Measurements from ENCODE around the gene GBGT1.

GBGT1 gene

DNA sequence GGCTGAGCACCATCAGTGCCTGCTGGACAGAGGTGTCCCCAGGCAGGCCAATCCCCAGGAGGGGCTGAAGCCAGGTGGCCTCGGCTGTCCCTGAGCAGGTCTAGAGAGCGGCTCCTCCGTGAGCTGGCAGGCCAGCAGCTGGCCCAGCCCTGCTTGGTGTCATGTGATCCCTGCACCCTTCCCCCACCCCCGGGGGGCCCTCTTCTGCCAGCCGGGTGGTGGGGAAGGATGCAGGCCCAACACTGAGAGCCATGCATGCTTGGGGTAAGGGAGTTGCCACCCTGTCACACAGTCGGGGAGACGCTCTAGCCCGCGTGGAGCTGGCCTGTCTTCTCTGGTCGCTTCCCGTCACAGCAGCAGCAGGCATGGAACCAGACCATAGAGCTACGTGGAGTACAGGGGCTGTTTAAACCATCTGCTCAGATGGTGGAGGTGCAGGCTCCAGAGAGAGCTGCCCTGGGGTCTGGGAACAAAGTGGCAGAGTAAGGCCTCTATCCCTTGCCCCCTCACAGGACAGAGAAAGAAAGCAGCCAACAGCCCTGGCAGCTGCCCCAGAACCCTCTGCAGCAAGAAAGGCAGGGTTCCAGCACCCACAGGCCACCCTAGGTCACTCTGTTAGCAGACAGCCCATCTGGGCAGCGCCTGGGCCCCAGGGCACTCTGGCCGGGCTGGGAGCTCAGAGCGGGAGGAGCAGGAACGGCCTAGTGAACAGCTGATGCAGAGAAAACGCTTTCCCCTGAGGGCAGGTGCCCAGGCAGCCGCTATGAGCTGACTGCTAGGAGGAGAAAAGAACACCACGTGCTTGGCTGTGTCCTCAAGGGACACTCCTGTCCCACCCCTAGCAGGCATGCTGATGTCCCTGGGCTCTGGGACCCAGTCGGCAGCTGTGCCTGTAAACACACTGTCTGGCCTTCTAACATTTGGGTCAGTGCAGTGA lies 49.5 kb downstream of the GBGT1 start:
- no peak for DNase-seq (ENCODE audit: low read depth, low spot score)
- TF ChIP-seq, protein P1, sequence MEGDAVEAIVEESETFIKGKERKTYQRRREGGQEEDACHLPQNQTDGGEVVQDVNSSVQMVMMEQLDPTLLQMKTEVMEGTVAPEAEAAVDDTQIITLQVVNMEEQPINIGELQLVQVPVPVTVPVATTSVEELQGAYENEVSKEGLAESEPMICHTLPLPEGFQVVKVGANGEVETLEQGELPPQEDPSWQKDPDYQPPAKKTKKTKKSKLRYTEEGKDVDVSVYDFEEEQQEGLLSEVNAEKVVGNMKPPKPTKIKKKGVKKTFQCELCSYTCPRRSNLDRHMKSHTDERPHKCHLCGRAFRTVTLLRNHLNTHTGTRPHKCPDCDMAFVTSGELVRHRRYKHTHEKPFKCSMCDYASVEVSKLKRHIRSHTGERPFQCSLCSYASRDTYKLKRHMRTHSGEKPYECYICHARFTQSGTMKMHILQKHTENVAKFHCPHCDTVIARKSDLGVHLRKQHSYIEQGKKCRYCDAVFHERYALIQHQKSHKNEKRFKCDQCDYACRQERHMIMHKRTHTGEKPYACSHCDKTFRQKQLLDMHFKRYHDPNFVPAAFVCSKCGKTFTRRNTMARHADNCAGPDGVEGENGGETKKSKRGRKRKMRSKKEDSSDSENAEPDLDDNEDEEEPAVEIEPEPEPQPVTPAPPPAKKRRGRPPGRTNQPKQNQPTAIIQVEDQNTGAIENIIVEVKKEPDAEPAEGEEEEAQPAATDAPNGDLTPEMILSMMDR (IDR thresholded peaks at IDR 0.05; ENCODE audit: low read depth, low read length): no peak
- in situ Hi-C loops (cut with HindIII; ENCODE audit: low sequenced_read_pairs): no loop called here
- H3K4me3 ChIP-seq (ENCODE audit: low read depth, low read length): no peak overlapping the region

DNA sequence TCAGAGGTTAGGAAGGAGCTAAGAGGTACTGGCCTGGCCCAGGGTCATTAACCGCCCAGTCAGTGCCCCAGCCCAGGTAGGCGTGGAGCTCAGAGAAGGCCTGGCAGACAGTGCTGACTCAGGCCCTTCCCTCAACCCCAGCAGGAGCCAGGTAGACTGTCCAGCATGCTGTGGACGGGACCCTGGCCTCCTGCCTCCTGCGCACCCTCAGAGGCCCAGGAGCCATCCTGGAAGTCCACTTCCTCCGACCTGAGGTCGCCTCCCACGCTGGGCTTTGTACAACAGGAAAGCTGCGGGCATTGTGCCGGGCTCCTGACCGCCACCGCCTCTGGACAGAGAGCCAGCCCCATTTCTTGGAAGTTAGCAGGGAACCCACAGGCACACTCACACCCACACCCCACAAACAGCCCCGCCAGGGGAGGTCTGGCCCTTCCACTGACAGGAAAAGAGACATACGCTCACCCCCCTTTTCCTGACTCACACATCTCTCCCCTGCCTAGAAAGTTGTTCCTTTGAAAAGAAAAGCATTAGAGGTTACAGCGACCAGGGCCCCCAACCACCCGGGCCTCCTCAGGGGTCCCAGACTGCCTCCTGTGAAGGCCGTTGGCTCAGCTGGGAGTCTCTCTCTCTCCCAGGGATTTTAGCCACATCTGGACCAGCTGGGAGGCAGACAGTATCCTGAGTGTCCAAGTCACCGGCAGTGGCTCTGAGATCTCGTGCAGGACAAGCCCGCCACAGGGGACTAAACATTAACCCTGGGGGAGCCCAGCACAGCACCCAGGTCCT lies 50.4 kb downstream of the GBGT1 start:
- no peak overlapping the region for H3K4me3 ChIP-seq (ENCODE audit: low read depth, low read length)
- in situ Hi-C loops (cut with HindIII; ENCODE audit: low sequenced_read_pairs): no loop called here
- DNase-seq (ENCODE audit: low read depth, low spot score): peak; percentile 74
- TF ChIP-seq, protein P1 (IDR thresholded peaks at IDR 0.05; ENCODE audit: low read depth, low read length): no peak

DNA sequence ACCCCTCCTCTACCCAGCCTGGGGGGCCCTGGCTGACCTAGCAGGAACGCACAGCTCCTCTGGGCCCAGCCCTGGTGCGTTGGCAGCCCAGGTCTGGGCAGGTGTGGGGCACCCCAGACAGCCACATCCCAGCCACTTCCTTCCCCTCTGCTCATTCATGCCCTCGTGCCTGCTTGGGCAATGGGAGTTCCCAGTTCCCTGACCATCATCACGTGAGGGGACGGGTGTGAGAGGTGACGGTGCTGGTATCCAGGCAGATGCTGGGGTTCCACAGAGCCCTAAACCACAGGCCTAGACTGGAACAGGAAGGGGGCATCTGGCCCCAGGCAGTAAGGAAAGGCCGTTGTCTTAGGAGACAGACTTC lies 51.1 kb downstream of the GBGT1 start:
- no peak overlapping the region for H3K4me3 ChIP-seq (ENCODE audit: low read depth, low read length)
- in situ Hi-C loops (cut with HindIII; ENCODE audit: low sequenced_read_pairs): no loop called here
- no peak for DNase-seq (ENCODE audit: low read depth, low spot score)
- TF ChIP-seq, protein P1 (IDR thresholded peaks at IDR 0.05; ENCODE audit: low read depth, low read length): no peak

DNA sequence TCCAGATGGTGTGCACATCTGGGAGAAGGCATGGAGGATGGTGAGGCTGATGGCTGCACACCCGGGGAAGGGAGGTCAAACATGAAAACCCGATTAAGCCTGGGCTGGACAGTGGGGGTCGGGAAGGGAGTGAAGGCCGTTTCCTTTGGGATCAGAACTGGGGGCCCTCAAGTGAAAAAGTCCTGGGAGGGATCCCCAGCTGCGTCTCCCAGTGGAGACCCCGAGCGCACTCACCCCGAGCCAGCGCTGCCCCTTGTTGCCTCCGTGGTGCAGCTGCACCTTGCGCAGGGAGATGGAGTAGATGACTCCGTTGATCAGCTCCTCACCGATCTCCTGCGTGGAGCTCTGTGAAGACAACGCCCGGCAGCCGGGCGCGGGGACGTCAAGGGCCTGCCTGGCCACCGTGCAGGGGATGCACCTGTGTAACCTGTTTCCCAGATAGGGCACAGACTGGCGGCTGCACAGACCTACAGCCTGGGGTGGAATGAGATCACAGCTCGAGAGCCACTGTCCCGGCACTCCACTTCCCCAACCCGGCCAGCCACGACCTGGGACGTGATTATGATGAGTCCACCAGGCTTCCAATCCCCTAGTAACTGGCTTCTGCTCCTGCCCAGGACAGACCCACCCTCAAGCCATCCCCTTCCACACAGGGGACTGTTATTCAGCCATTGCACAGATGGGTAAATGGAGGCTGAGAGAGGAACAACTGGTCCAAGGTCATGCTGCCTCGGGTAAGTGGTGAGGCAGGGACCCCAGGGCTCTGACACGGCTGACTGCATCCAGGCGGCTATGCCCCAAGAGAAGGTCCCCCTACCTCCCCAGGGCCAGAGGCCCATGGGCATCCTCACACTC lies 51.7 kb downstream of the GBGT1 start:
- no peak for DNase-seq (ENCODE audit: low read depth, low spot score)
- no peak overlapping the region for H3K4me3 ChIP-seq (ENCODE audit: low read depth, low read length)
- TF ChIP-seq, protein P1 (IDR thresholded peaks at IDR 0.05; ENCODE audit: low read depth, low read length): no peak
- in situ Hi-C loops (cut with HindIII; ENCODE audit: low sequenced_read_pairs): no loop called here

DNA sequence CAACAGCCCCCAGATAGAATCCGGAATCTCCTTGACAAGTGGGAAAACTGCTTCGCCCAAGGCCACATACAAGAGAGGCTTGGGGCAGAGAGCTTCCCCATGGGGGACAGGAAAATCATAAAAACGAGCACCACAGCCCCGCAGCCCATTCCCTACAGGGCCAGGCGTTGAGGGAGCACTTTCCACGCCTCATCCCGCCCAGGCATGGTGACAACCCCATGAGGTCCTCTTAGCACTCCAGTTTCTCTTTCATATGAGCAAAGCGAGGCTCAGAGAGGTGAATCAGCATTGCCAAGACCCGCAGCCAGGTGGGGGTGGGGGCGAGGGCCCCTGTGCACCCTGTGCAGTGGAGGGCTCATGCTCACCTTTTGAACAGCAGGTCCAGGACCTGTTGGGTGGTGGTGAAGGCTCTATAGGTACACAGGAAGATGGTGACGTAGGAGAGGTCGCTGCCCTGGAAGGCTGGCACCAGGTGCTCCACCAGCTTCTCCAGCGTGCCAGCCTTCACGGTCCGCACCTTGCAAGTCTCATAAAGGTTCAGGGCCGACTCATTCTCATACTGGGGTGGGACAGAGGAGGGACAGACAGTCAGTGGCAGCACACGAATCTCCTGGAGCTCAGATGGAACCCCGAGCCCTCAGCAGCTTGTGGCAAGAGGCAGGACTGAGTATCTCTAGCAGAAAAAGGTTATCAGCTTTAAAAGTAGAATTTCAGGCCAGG lies 53.6 kb downstream of the GBGT1 start:
- in situ Hi-C loops (cut with HindIII; ENCODE audit: low sequenced_read_pairs): no loop called here
- TF ChIP-seq, protein P1 (IDR thresholded peaks at IDR 0.05; ENCODE audit: low read depth, low read length): no peak
- no peak overlapping the region for H3K4me3 ChIP-seq (ENCODE audit: low read depth, low read length)
- DNase-seq (ENCODE audit: low read depth, low spot score): no peak

All from astrocyte of the spinal cord (primary cell).